Measurements from ENCODE around the gene SNRPA.

The SNRPA gene

GRCh38 chr19:40718774-40719391 is 32.1 kb upstream of the SNRPA start:
- no peak for TF ChIP-seq EZH2 (IDR thresholded peaks at IDR 0.05; ENCODE audit: borderline replicate concordance, low read length)
- TF ChIP-seq, protein P1, sequence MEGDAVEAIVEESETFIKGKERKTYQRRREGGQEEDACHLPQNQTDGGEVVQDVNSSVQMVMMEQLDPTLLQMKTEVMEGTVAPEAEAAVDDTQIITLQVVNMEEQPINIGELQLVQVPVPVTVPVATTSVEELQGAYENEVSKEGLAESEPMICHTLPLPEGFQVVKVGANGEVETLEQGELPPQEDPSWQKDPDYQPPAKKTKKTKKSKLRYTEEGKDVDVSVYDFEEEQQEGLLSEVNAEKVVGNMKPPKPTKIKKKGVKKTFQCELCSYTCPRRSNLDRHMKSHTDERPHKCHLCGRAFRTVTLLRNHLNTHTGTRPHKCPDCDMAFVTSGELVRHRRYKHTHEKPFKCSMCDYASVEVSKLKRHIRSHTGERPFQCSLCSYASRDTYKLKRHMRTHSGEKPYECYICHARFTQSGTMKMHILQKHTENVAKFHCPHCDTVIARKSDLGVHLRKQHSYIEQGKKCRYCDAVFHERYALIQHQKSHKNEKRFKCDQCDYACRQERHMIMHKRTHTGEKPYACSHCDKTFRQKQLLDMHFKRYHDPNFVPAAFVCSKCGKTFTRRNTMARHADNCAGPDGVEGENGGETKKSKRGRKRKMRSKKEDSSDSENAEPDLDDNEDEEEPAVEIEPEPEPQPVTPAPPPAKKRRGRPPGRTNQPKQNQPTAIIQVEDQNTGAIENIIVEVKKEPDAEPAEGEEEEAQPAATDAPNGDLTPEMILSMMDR (IDR thresholded peaks at IDR 0.05; ENCODE audit: low read length) = no peak
- peak overlapping the region; percentile 88 for H3K4me2 ChIP-seq (ENCODE audit: low read length)
- H3K79me2 ChIP-seq (ENCODE audit: insufficient read depth, low read length) = peaks cover 2% of the 10 kb centered on the region; the same call in 1 of the 2 replicates
- H3K9me2 ChIP-seq (ENCODE audit: low read depth, low read length) = no peaks in the 10 kb centered on the region
- no peaks in the 10 kb centered on the region for H3K27me3 ChIP-seq (ENCODE audit: insufficient read depth, low read length)
- H4K20me1 ChIP-seq (ENCODE audit: insufficient read depth, low read length) = no peaks in the 10 kb centered on the region
- no peaks in the 10 kb centered on the region for H3K36me3 ChIP-seq (ENCODE audit: insufficient read depth, low read length)
- H3K9ac ChIP-seq (ENCODE audit: low read length) = peak overlapping the region; percentile 92
- peak overlapping the region; percentile 95 for H3K4me3 ChIP-seq (ENCODE audit: low read depth, low read length, poor library complexity, severe bottlenecking)
- no peak overlapping the region for H2AFZ ChIP-seq (ENCODE audit: low read length)
- H3K4me1 ChIP-seq (ENCODE audit: insufficient read depth, low read length, severe bottlenecking) = peaks cover 48% of the 10 kb centered on the region
- peak overlapping the region; percentile 72 for H3K27ac ChIP-seq (ENCODE audit: low read depth, low read length, poor library complexity, severe bottlenecking)
- no peaks in the 10 kb centered on the region for H3F3A ChIP-seq (ENCODE audit: insufficient read depth, low read length)
- no peaks in the 10 kb centered on the region for H3K9me3 ChIP-seq (ENCODE audit: low read length)

GRCh38 chr19:40719414-40719894 is 31.5 kb upstream of the SNRPA start:
- Histone ChIP-seq H3K36me3 (ENCODE audit: insufficient read depth, low read length) (no peaks in the 10 kb centered on the region), H3K9me3 (ENCODE audit: low read length) (no peaks in the 10 kb centered on the region), H3K27ac (ENCODE audit: low read depth, low read length, poor library complexity, severe bottlenecking) (peak overlapping the region; percentile 72), H3K4me2 (ENCODE audit: low read length) (peak overlapping the region; percentile 88), H3K4me3 (ENCODE audit: low read depth, low read length, poor library complexity, severe bottlenecking) (peak overlapping the region; percentile 95), H3F3A (ENCODE audit: insufficient read depth, low read length) (no peaks in the 10 kb centered on the region), H3K9ac (ENCODE audit: low read length) (peak overlapping the region; percentile 92), H3K79me2 (ENCODE audit: insufficient read depth, low read length) (peaks cover 2% of the 10 kb centered on the region; the same call in 1 of the 2 replicates), H3K9me2 (ENCODE audit: low read depth, low read length) (no peaks in the 10 kb centered on the region), H3K27me3 (ENCODE audit: insufficient read depth, low read length) (no peaks in the 10 kb centered on the region), H4K20me1 (ENCODE audit: insufficient read depth, low read length) (no peaks in the 10 kb centered on the region), H3K4me1 (ENCODE audit: insufficient read depth, low read length, severe bottlenecking) (peaks cover 43% of the 10 kb centered on the region), H2AFZ (ENCODE audit: low read length) (no peak overlapping the region)
- TF ChIP-seq, protein P1 (IDR thresholded peaks at IDR 0.05; ENCODE audit: low read length) = no peak
- no peak for TF ChIP-seq EZH2 (IDR thresholded peaks at IDR 0.05; ENCODE audit: borderline replicate concordance, low read length)

DNA sequence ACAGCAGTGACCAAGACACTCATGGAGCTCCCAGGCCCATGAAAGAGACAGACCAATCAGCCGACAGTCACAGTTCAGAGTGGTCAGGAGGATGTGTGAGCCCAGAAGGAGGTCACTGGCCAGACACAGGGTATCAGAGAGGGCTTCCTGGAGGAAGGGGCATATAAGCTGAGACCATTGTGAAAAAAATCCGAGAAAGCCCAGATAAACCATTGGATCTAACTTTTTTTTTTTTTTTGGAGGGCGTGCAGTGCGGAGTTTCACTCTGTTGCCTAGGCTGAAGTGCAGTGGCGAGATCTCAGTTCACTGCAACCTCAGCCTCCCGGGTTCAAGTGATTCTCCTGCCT is 29.9 kb upstream of the SNRPA start:
- Histone ChIP-seq H3K4me2 (ENCODE audit: low read length) (no peak overlapping the region), H3F3A (ENCODE audit: insufficient read depth, low read length) (no peaks in the 10 kb centered on the region), H3K27me3 (ENCODE audit: insufficient read depth, low read length) (no peaks in the 10 kb centered on the region), H3K27ac (ENCODE audit: low read depth, low read length, poor library complexity, severe bottlenecking) (no peak overlapping the region), H3K9me2 (ENCODE audit: low read depth, low read length) (no peaks in the 10 kb centered on the region), H3K4me1 (ENCODE audit: insufficient read depth, low read length, severe bottlenecking) (peaks cover 30% of the 10 kb centered on the region), H3K79me2 (ENCODE audit: insufficient read depth, low read length) (peaks cover 2% of the 10 kb centered on the region; the same call in 1 of the 2 replicates), H3K9me3 (ENCODE audit: low read length) (no peaks in the 10 kb centered on the region), H3K4me3 (ENCODE audit: low read depth, low read length, poor library complexity, severe bottlenecking) (no peak overlapping the region), H3K36me3 (ENCODE audit: insufficient read depth, low read length) (no peaks in the 10 kb centered on the region), H3K9ac (ENCODE audit: low read length) (no peak overlapping the region), H2AFZ (ENCODE audit: low read length) (no peak overlapping the region), H4K20me1 (ENCODE audit: insufficient read depth, low read length) (no peaks in the 10 kb centered on the region)
- TF ChIP-seq, protein P1 (IDR thresholded peaks at IDR 0.05; ENCODE audit: low read length) = no peak
- TF ChIP-seq EZH2 (IDR thresholded peaks at IDR 0.05; ENCODE audit: borderline replicate concordance, low read length) = no peak

All from OCI-LY1 (cell line).